Measurements from ENCODE around the gene GAS2.

Gene GAS2

GRCh38 chr11:22764735-22765134, 98.3 kb downstream of the GAS2 start:
- no peak overlapping the region for H3K27ac ChIP-seq
- DNase-seq (ENCODE audit: low spot score), result no peak

GRCh38 chr11:22768281-22768680, 101.9 kb downstream of the GAS2 start:
- TF ChIP-seq CTCF (IDR thresholded peaks at IDR 0.05), result no peak
- Histone ChIP-seq H3K4me3 (no peak overlapping the region), H3K27ac (no peak overlapping the region)
- DNase-seq (ENCODE audit: low spot score), result no peak

More at GRCh38 chr11:22764735-22765134, 98.3 kb downstream of the GAS2 start:
- no peak overlapping the region for H3K4me3 ChIP-seq
- no peak for TF ChIP-seq CTCF (IDR thresholded peaks at IDR 0.05)

- no peak for DNase-seq (ENCODE audit: low spot score)
- H3K27ac ChIP-seq, result no peak overlapping the region
- H3K4me3 ChIP-seq, result no peak overlapping the region
- TF ChIP-seq CTCF (IDR thresholded peaks at IDR 0.05), result no peak
Measured at GRCh38 chr11:22769081-22769480, 102.7 kb downstream of the GAS2 start.

- TF ChIP-seq CTCF (IDR thresholded peaks at IDR 0.05), result no peak
- no peak for DNase-seq (ENCODE audit: low spot score)
Measured at GRCh38 chr11:22774716-22775115, 108.3 kb downstream of the GAS2 start.

GRCh38 chr11:22775248-22775647, 108.8 kb downstream of the GAS2 start:
- no peak overlapping the region for H3K27ac ChIP-seq
- H3K4me3 ChIP-seq, result no peak overlapping the region
- DNase-seq (ENCODE audit: low spot score), result no peak
- no peak for TF ChIP-seq CTCF (IDR thresholded peaks at IDR 0.05)

More at GRCh38 chr11:22774716-22775115, 108.3 kb downstream of the GAS2 start:
- Histone ChIP-seq H3K27ac (no peak overlapping the region), H3K4me3 (no peak overlapping the region)

- H3K27ac ChIP-seq, result no peak overlapping the region
- no peak for DNase-seq (ENCODE audit: low spot score)
Measured at GRCh38 chr11:22778642-22779041, 112.2 kb downstream of the GAS2 start.

More at GRCh38 chr11:22778642-22779041, 112.2 kb downstream of the GAS2 start:
- H3K4me3 ChIP-seq, result no peak overlapping the region
- TF ChIP-seq CTCF (IDR thresholded peaks at IDR 0.05), result no peak
